ENCODE results near the gene CENPH.

DNA sequence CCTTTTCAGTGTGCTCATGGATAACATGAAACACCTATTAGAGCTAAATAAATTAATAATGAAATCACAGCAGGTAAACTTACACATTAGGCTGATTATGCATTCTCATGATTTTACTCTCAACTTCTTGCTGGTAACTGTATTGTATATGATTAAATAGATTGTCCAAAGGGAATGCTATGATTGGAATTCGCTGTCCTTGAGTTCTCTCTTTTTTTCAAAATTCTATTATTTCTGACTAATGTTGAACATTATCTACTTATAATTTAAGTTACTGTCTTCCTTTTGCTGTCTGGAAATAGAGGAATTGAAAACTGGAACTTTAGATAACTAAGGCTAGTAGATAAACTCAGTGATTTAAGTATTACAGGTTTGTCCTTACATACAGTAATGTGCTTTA is 13.1 kb downstream of the CENPH start:
- TF ChIP-seq, protein P1, sequence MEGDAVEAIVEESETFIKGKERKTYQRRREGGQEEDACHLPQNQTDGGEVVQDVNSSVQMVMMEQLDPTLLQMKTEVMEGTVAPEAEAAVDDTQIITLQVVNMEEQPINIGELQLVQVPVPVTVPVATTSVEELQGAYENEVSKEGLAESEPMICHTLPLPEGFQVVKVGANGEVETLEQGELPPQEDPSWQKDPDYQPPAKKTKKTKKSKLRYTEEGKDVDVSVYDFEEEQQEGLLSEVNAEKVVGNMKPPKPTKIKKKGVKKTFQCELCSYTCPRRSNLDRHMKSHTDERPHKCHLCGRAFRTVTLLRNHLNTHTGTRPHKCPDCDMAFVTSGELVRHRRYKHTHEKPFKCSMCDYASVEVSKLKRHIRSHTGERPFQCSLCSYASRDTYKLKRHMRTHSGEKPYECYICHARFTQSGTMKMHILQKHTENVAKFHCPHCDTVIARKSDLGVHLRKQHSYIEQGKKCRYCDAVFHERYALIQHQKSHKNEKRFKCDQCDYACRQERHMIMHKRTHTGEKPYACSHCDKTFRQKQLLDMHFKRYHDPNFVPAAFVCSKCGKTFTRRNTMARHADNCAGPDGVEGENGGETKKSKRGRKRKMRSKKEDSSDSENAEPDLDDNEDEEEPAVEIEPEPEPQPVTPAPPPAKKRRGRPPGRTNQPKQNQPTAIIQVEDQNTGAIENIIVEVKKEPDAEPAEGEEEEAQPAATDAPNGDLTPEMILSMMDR (IDR thresholded peaks at IDR 0.05; ENCODE audit: poor library complexity), result no peak
- TF ChIP-seq EZH2phosphoT487 (IDR thresholded peaks at IDR 0.05; ENCODE audit: low read depth, severe bottlenecking, unreplicated experiment), result no peak
- no peak for TF ChIP-seq EZH2 (IDR thresholded peaks at IDR 0.05; ENCODE audit: borderline replicate concordance)

Measured in hepatocyte (in vitro differentiated cells).